K562 (cell line): ENCODE results near the gene SIRPA. TPM values are rescaled to one million over a fixed set of nuclear protein-coding genes. Genes with fewer than 3 reads are reported as not detected.

Experiments used
- ATAC-seq: fragments of 200-7000 bp; cut with Tn5 transposase; 3 replicates; pipeline ENCODE4 v1.9.1; 2020; ENCODE audit warnings: moderate library complexity
- BruUV-seq: library from RNA; stranded (reverse); fragments of 400-500 nt; replicated peaks from 2 replicates; lab custom pipeline; 2021; lab: Mats Ljungman, UMichigan
- CTCF ChIA-PET: fragments of 300-600 bp; formaldehyde crosslinking; extraction: SDS; loops from one replicate; lab custom pipeline; 2021; ENCODE audit warnings: low intra/inter-chr PET ratio; lab: Yijun Ruan, JAX
- POLR2A ChIA-PET: fragments of 300-600, 350-650 bp; sonication (Branson Sonifier 250); formaldehyde crosslinking; extraction: SDS; loops from one replicate; lab custom pipeline; 2021; ENCODE audit warnings: antibody characterized with exemption, inconsistent platforms; lab: Yijun Ruan, JAX
- DNase-seq, 4 experiments: peaks; one replicate each; pipeline versions ENCODE4 v3.0.0 to v3.0.0-alpha.2; 2011 to 2018; ENCODE audit warnings: low spot score in 3 of 4, mixed read lengths in 3 of 4; ENCODE audit errors: extremely low read depth in 1 of 4
- FAIRE-seq: peaks from 2 replicates; lab custom pipeline; 2011; peaks lifted over from hg19 to GRCh38; lab: Jason Lieb, UNC
- H2AFZ ChIP-seq: 2 replicates; pipeline ENCODE4 v1.6.0; 2011; ENCODE audit warnings: low read depth, low read length, control low read depth, inconsistent platforms
- H3K27ac ChIP-seq: fragments of 200-600 bp; 3 replicates; pipeline ENCODE4 v1.8.0; 2011; ENCODE audit warnings: low read depth, mild to moderate bottlenecking, control low read depth, inconsistent platforms, low read length, moderate library complexity, mixed read lengths; ENCODE audit errors: extremely low read depth
- H3K27me3 ChIP-seq, 2 experiments: fragments of 300-600 bp in 1 of 2; 2 replicates in 1 of 2; 3 replicates in 1 of 2; pipeline versions ENCODE4 v1.6.0 to v1.8.0; 2011; ENCODE audit warnings: inconsistent platforms in 2 of 2, low read length in 2 of 2, mild to moderate bottlenecking in 1 of 2, mixed read lengths in 1 of 2, moderate library complexity in 1 of 2; ENCODE audit not compliant: control insufficient read depth in 2 of 2, insufficient read depth in 2 of 2
- H3K36me3 ChIP-seq: fragments of 300-600 bp; 3 replicates; pipeline ENCODE4 v1.8.0; 2011; ENCODE audit warnings: mild to moderate bottlenecking, low read length, inconsistent platforms; ENCODE audit not compliant: control insufficient read depth, insufficient read depth
- H3K4me1 ChIP-seq, 2 experiments: fragments of 200-600 bp in 1 of 2; replicated peaks in 1 of 2; 2 replicates in 1 of 2; 3 replicates in 1 of 2; pipeline versions ENCODE4 v1.5.1 to v1.8.0; 2011; ENCODE audit warnings: inconsistent platforms in 2 of 2, low read length in 2 of 2, mild to moderate bottlenecking in 1 of 2, mixed read lengths in 1 of 2, moderate library complexity in 1 of 2; ENCODE audit not compliant: control insufficient read depth in 2 of 2, insufficient read depth in 2 of 2
- H3K4me2 ChIP-seq: 2 replicates; pipeline ENCODE4 v1.6.1; 2011; ENCODE audit warnings: low read length, control low read depth, inconsistent platforms, mixed read lengths; ENCODE audit not compliant: insufficient read depth
- H3K4me3 ChIP-seq: fragments of 200-600 bp; sonication (generic), shearing (Covaris generic); 2 replicates; pipeline ENCODE4 v1.5.1; 2016; ENCODE audit warnings: control low read depth, inconsistent platforms
- H3K79me2 ChIP-seq: fragments of 200-600 bp; 3 replicates; pipeline ENCODE4 v1.8.0; 2011; ENCODE audit warnings: low read length, inconsistent platforms; ENCODE audit not compliant: control insufficient read depth, insufficient read depth
- H3K9ac ChIP-seq, 2 experiments: 2 replicates each; pipeline versions ENCODE4 v1.6.0 to v1.6.1; 2011; ENCODE audit warnings: low read depth in 2 of 2, low read length in 2 of 2, control low read depth in 1 of 2, inconsistent platforms in 1 of 2, mild to moderate bottlenecking in 1 of 2, mixed read lengths in 1 of 2; ENCODE audit not compliant: insufficient read depth in 1 of 2
- H3K9me1 ChIP-seq: one replicate; pipeline ENCODE4 v1.6.0; 2011; ENCODE audit warnings: inconsistent platforms, mild to moderate bottlenecking, low read length, moderate library complexity; ENCODE audit not compliant: control insufficient read depth, insufficient read depth
- H3K9me3 ChIP-seq: replicated peaks from 2 replicates; pipeline ENCODE4 v1.5.1; 2011; ENCODE audit warnings: low read depth, low read length, inconsistent platforms; ENCODE audit not compliant: control insufficient read depth, insufficient read depth
- H4K20me1 ChIP-seq: replicated peaks from 2 replicates; pipeline ENCODE4 v1.6.1; 2011; ENCODE audit warnings: low read length, inconsistent platforms, mixed read lengths; ENCODE audit not compliant: control insufficient read depth, insufficient read depth
- KLF1 ChIP-seq: fragments of 450-650 bp; IDR thresholded peaks from 2 replicates; pipeline ENCODE4 v1.6.1; 2016; ENCODE audit warnings: missing genetic modification characterization, missing compliant biosample characterization
- SNRNP70 ChIP-seq: fragments of 200-400 bp; formaldehyde crosslinking; optimal IDR thresholded peaks from 2 replicates; pipeline ENCODE3; 2017; ENCODE audit warnings: low read depth, low read length
- ZNF707 ChIP-seq: fragments of 250-450 bp; sonication (Bioruptor Pico); conservative IDR thresholded peaks from 2 replicates; pipeline ENCODE4 v1.8.0; 2022; ENCODE audit warnings: inconsistent platforms, mild to moderate bottlenecking, moderate library complexity
- WGBS: fragments of 100-300 bp; shearing (Covaris generic); methylation state at CpG from one replicate; pipeline ENCODE4 v1.1.6; 2016; ENCODE audit warnings: low coverage, mixed read lengths; ENCODE audit not compliant: insufficient coverage; ENCODE audit errors: missing lambda C conversion rate; 5-methylcytosine and 5-hydroxymethylcytosine counted together
- in situ Hi-C: fragments of 300-500 bp; cut with MboI; formaldehyde crosslinking; loops from 4 replicates; pipeline ENCODE4 v1.15.0; 2018; ENCODE audit warnings: inconsistent platforms, mixed read lengths
- intact Hi-C: fragments of 100-400 bp; cut with micrococcal nuclease; formaldehyde crosslinking; loops from 2 replicates; pipeline ENCODE4 v1.14.2; 2022
- polyA plus RNA-seq, 8 experiments: library from polyadenylated mRNA; depleted of rRNA in 4 of 8; stranded (reverse) in 5 of 8; unstranded in 3 of 8; fragments of >200 nt; fragmentation: Nextera tagmentation in 2 of 8; fragmentation: Illumina TruSeq in 1 of 8; extraction: Ambion mirVana in 2 of 8; extraction: Trizol in 1 of 8; gene quantifications; 2 replicates each; pipeline versions ENCODE4 v1.2.1 to v1.2.3, GENCODE V29; 2011 to 2014; ENCODE audit warnings: inconsistent platforms in 1 of 8, missing spikeins in 1 of 8
- total RNA-seq, 7 experiments: library from RNA; depleted of rRNA in 6 of 7; stranded (reverse); fragments of >200 nt in 6 of 7; fragmentation: Illumina TruSeq in 2 of 7; extraction: Trizol in 2 of 7; gene quantifications; 2 replicates each; pipeline versions ENCODE4 v1.2.1 to v1.2.3, GENCODE V29; 2011 to 2021; ENCODE audit warnings: low replicate concordance in 1 of 7
- TF ChIP-seq, protein P1 (sequence below): fragments of 450-650 bp; IDR thresholded peaks from 2 replicates; pipeline ENCODE4 v1.6.1; 2016; ENCODE audit warnings: mild to moderate bottlenecking
- TF ChIP-seq, protein P2 (sequence below): fragments of 200-800 bp; sonication (Bioruptor generic); IDR thresholded peaks from 2 replicates; pipeline ENCODE4 v1.6.1; 2017; ENCODE audit warnings: missing genetic modification characterization, missing compliant biosample characterization

SIRPA gene
- total and polyA plus RNA-seq, 9 of the 15 experiments (the other 6 are each of a cell fraction or from before 2014, with no cell fraction given): 0.01 to 0.40 (median 0.11) TPM; not detected in 2

DNA sequence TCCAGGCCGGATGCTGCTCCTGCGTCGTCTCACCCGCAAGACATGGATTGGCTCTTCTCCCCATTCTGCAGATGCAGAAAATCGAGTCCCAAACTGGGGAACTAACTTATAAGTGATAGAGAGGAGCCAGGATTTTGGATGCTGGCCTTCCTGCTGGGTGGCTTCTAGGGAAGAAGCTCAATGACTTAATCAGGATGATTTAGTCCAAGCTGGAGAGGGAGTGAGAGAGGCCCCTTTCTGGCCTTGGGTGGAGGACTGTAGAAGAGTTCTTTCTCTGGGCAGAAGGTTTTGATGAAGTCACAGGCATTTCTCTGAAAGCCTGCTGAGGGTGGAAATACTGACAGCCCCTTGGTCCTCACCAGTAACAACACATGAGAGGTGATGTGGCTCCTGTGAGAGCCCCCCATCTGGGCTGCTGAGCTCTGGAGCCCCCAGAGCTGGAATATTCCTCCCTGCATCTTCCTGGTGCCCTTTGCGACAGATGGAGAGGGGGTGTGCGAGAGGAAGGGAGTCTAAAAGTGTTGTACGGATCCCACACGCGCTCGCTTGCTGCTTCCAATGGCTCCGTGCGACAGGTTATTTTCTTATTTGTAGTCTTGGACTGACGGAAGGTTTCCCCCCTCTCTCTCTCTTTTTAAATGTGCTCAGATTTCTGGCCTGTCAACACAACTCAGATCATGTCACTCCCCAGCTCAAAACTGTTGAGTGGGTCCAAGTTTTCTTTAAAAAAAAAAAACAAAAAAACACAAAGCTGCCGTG is 3.5 kb downstream of the SIRPA start:
- Histone ChIP-seq H4K20me1 (no peaks in the 10 kb centered on the region), H3K4me3 (no peak overlapping the region), H3K79me2 (no peaks in the 10 kb centered on the region), H3K27me3 (peaks cover 8 to 51% of the 10 kb centered on the region in 2 experiments; a peak in 4 of 5 replicates), H3K9me3 (no peaks in the 10 kb centered on the region), H2AFZ (no peak overlapping the region), H3K36me3 (no peaks in the 10 kb centered on the region), H3K9me1 (no peaks in the 10 kb centered on the region), H3K4me1 (peaks cover 0 to 13% of the 10 kb centered on the region in 2 experiments; a peak in 2 of 5 replicates), H3K4me2 (no peak overlapping the region), H3K9ac (no peak overlapping the region), H3K27ac (no peak overlapping the region)
- FAIRE-seq: no peak
- in situ Hi-C loops: no loop called here
- DNase-seq: no peak
- intact Hi-C loops: no loop called here
- ATAC-seq: no peak
- no TSS peak for BruUV-seq
- TF ChIP-seq ZNF707 (CRISPR knock-in tag) (no peak), KLF1 (tag) (no peak), SNRNP70 (no peak)
- TF ChIP-seq, protein P1, sequence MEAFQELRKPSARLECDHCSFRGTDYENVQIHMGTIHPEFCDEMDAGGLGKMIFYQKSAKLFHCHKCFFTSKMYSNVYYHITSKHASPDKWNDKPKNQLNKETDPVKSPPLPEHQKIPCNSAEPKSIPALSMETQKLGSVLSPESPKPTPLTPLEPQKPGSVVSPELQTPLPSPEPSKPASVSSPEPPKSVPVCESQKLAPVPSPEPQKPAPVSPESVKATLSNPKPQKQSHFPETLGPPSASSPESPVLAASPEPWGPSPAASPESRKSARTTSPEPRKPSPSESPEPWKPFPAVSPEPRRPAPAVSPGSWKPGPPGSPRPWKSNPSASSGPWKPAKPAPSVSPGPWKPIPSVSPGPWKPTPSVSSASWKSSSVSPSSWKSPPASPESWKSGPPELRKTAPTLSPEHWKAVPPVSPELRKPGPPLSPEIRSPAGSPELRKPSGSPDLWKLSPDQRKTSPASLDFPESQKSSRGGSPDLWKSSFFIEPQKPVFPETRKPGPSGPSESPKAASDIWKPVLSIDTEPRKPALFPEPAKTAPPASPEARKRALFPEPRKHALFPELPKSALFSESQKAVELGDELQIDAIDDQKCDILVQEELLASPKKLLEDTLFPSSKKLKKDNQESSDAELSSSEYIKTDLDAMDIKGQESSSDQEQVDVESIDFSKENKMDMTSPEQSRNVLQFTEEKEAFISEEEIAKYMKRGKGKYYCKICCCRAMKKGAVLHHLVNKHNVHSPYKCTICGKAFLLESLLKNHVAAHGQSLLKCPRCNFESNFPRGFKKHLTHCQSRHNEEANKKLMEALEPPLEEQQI: no peak
- TF ChIP-seq, protein P2, sequence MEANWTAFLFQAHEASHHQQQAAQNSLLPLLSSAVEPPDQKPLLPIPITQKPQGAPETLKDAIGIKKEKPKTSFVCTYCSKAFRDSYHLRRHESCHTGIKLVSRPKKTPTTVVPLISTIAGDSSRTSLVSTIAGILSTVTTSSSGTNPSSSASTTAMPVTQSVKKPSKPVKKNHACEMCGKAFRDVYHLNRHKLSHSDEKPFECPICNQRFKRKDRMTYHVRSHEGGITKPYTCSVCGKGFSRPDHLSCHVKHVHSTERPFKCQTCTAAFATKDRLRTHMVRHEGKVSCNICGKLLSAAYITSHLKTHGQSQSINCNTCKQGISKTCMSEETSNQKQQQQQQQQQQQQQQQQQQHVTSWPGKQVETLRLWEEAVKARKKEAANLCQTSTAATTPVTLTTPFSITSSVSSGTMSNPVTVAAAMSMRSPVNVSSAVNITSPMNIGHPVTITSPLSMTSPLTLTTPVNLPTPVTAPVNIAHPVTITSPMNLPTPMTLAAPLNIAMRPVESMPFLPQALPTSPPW: no peak
- WGBS: 28% methylated on average over 6 of the region's 15 CpGs
- ChIA-PET POLR2A (interaction anchor here (0.6 kb wide), 1 partner anchor 19 kb away, joined by 3 read pairs; no protein-coding TSS in a partner anchor), CTCF (no interaction called here)
